ENCODE results near the gene TBC1D20. TPM values are rescaled to one million over a fixed set of nuclear protein-coding genes. Genes with fewer than 3 reads are reported as not detected.

Gene TBC1D20
- total RNA-seq, 4 donors from 2014 or later, result 28.9 to 39.0 (median 34.0) TPM

DNA sequence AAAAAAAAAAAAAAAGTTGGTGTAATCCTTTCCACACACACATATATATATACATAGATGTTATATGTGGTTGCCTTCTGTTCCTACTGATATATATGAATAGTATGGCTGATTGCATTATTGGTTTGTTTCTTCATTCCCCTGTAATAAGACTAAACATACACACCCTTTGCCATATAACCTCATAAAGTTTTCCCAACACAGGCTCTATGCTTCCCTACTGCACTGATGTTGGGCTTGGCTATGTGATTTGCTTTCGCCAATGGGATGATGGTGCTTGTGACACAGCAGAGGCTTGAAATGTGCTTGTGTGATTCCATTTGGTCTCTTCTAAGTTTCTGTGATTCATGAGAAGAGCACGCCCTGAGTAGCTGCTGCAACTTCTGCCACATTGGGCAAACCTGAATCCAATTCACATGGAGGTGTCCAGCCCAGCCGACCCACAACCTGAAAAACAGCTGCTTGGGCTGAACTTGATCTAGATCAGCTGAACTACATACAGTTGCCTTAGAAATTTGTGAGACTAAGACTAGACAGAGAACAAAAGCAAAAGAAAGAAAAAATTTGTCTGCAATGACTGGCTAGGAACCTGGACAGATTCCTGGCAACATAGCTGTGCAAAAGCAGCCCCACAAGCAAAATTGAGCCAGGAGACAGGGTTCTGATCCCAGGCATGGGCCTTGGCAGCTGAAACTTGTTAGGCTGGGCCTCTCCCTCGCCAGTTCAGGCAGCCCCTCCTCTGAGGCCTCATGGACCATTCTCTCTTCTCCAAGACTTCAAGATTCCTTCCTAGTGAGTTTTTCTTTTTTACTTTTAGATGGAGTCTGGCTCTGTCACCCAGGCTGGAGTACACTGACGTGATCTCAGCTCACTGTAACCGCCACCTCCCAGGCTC lies 13.4 kb upstream of the TBC1D20 start:
- in situ Hi-C loops (cut with MboI; ENCODE audit: low sequenced_read_pairs in 4 of 4), result loop anchor here (5.0 to 10.0 kb wide), 3 partner anchors 61 to 123 kb away; no protein-coding TSS in a partner anchor
- Histone ChIP-seq H3K27ac (no peak overlapping the region), H3K27me3 (no peaks in the 10 kb centered on the region), H3K4me3 (no peak overlapping the region), H3K36me3 (no peaks in the 10 kb centered on the region), H3K9me3 (no peaks in the 10 kb centered on the region), H3K4me1 (no peaks in the 10 kb centered on the region)
- intact Hi-C loops (cut with DNase I; ENCODE audit: low total_unique reads), result no loop called here
- no peak for DNase-seq
- no peak for ATAC-seq
- TF ChIP-seq, protein P1, sequence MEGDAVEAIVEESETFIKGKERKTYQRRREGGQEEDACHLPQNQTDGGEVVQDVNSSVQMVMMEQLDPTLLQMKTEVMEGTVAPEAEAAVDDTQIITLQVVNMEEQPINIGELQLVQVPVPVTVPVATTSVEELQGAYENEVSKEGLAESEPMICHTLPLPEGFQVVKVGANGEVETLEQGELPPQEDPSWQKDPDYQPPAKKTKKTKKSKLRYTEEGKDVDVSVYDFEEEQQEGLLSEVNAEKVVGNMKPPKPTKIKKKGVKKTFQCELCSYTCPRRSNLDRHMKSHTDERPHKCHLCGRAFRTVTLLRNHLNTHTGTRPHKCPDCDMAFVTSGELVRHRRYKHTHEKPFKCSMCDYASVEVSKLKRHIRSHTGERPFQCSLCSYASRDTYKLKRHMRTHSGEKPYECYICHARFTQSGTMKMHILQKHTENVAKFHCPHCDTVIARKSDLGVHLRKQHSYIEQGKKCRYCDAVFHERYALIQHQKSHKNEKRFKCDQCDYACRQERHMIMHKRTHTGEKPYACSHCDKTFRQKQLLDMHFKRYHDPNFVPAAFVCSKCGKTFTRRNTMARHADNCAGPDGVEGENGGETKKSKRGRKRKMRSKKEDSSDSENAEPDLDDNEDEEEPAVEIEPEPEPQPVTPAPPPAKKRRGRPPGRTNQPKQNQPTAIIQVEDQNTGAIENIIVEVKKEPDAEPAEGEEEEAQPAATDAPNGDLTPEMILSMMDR (IDR thresholded peaks at IDR 0.05 in 4 of 5, conservative IDR thresholded peaks at IDR 0.05 in 1 of 5), result no peak

DNA sequence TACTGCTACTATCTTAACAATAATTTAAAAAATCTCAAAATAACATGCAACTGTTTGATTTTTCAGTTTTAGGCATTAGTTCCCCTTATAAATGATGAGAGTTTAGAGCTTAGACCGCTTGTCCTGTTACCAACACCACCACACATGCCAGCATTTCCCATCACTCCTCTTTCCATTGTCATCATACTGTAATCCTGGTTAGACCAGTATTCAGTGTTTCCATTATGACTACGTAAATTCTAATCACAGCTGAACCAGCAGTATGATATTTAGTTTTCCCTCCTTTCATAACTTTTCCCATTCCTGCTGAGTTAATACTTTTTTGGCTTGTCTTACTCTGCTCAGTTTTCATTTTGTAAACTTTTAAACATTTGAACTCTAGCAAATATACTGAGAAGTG lies 12.2 kb upstream of the TBC1D20 start:
- no peak overlapping the region for H3K4me3 ChIP-seq
- H3K36me3 ChIP-seq, result no peaks in the 10 kb centered on the region
- intact Hi-C loops (cut with DNase I; ENCODE audit: low total_unique reads) (no loop called here), in situ Hi-C loops (cut with MboI; ENCODE audit: low sequenced_read_pairs in 4 of 4) (loop anchor here in 1 of 4 donors (10.0 kb wide), 1 partner anchor 60 kb away; no protein-coding TSS in a partner anchor)
- ATAC-seq (no peak), DNase-seq (no peak)
- H3K9me3 ChIP-seq, result no peaks in the 10 kb centered on the region
- H3K27ac ChIP-seq, result no peak overlapping the region
- H3K27me3 ChIP-seq, result no peaks in the 10 kb centered on the region
- TF ChIP-seq, protein P1 (IDR thresholded peaks at IDR 0.05 in 4 of 5, conservative IDR thresholded peaks at IDR 0.05 in 1 of 5), result no peak
- TF ChIP-seq POLR2A (IDR thresholded peaks at IDR 0.05), result no peak
- no peaks in the 10 kb centered on the region for H3K4me1 ChIP-seq

DNA sequence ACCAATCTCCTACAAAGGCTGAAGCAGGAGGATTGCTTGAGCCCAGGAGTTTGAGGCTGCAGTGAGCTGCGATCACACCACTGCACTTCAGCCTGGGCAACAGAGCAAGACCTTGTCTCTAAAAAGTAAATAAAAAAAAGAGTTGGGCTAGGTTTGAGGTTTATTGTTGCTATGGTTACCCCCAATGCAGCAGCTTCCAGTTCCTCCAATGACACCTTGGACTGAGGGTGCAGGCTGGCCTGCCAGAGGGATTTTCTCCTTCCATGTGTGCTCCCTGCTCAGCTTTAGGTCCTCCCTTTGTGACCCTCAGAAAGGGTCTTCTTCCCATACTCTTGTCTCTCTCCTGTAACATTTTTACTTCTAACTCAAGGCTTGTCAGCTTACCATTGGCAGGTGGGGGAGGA lies 10.6 kb upstream of the TBC1D20 start:
- Histone ChIP-seq H3K4me1 (no peaks in the 10 kb centered on the region), H3K4me3 (no peak overlapping the region), H3K27ac (no peak overlapping the region), H3K27me3 (peaks cover 0 to 3% (median 0%) of the 10 kb centered on the region in 3 donors), H3K36me3 (no peaks in the 10 kb centered on the region), H3K9me3 (no peaks in the 10 kb centered on the region)
- DNase-seq, result no peak
- ATAC-seq, result no peak
- TF ChIP-seq, protein P1 (IDR thresholded peaks at IDR 0.05 in 4 of 5, conservative IDR thresholded peaks at IDR 0.05 in 1 of 5), result no peak
- no peak for TF ChIP-seq POLR2A (IDR thresholded peaks at IDR 0.05)
- intact Hi-C loops (cut with DNase I; ENCODE audit: low total_unique reads), result no loop called here
- in situ Hi-C loops (cut with MboI; ENCODE audit: low sequenced_read_pairs in 4 of 4), result loop anchor here in 1 of 4 donors (10.0 kb wide), 1 partner anchor 58 kb away; no protein-coding TSS in a partner anchor

DNA sequence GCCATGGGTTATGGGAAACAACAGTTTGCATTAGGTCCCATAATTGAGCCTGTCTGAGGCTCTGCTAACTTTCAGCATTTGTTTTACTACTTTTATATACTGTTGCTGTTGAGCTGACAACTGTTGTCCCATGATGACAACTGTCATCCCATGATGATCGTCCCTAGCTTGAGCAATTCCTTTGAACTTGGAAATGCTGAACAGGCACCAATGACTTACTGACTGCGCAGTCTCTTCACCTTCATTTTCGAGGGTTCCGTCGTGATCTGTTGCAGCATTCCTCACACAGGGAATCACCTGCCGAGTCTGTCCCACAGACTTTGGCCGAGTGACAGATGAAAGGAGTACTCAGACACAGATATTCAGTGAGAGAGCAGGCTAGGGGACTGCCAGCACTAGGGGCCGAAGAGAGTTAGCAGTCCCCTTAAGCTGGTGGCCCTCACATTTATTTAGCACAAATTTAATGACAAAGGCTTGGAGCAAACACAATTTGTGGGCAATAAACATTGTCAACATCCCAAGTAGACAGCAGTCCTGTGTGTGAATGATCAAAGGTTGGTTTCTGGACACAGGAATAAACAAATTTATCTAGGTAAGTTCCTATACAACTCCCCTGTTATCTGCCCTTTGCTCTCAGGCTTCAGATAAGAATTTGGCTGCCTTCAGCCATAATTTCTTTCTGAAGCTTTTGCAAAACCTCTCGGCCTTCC lies 10.0 kb upstream of the TBC1D20 start:
- TF ChIP-seq POLR2A (IDR thresholded peaks at IDR 0.05), result no peak
- TF ChIP-seq, protein P1 (IDR thresholded peaks at IDR 0.05 in 4 of 5, conservative IDR thresholded peaks at IDR 0.05 in 1 of 5), result no peak
- in situ Hi-C loops (cut with MboI; ENCODE audit: low sequenced_read_pairs in 4 of 4) (loop anchor here in 1 of 4 donors (10.0 kb wide), 1 partner anchor 57 kb away; no protein-coding TSS in a partner anchor), intact Hi-C loops (cut with DNase I; ENCODE audit: low total_unique reads) (no loop called here)
- H3K27ac ChIP-seq, result no peak overlapping the region
- no peaks in the 10 kb centered on the region for H3K9me3 ChIP-seq
- DNase-seq, result no peak
- H3K36me3 ChIP-seq, result no peaks in the 10 kb centered on the region
- H3K4me1 ChIP-seq, result no peaks in the 10 kb centered on the region
- peaks cover 0 to 3% (median 0%) of the 10 kb centered on the region in 3 donors for H3K27me3 ChIP-seq
- no peak for ATAC-seq
- H3K4me3 ChIP-seq, result no peak overlapping the region

All from gastrocnemius medialis (tissue), 4 donors.